Measurements from ENCODE around the gene BGN. TPM values are rescaled to one million over a fixed set of nuclear protein-coding genes. Genes with fewer than 3 reads are reported as not detected.

BGN gene
- total and polyA plus RNA-seq, 2 experiments from 2014 or later: 0.87 to 1.8 TPM

Other genes starting within 250 kb of the BGN start
- 0.78 and 0.83 TPM in 2 replicates for gene PNMA6F, start 173.2 kb upstream of the BGN start, total RNA-seq (2014; rRNA removed; shearing (Covaris generic))
- gene PNMA6F, start 173.2 kb upstream of the BGN start, polyA plus RNA-seq (2016; fragmentation: Nextera tagmentation; extraction: Ambion mirVana): 0.06 and 0.09 TPM in 2 replicates
- gene ZNF275, start 160.8 kb upstream of the BGN start, total RNA-seq (2014; rRNA removed; shearing (Covaris generic)): 12.3 and 13.0 TPM in 2 replicates
- 3.2 TPM in 2 replicates for gene ZNF275, start 160.8 kb upstream of the BGN start, polyA plus RNA-seq (2016; fragmentation: Nextera tagmentation; extraction: Ambion mirVana)
- gene PNMA6E, start 93.6 kb upstream of the BGN start, total RNA-seq (2014; rRNA removed; shearing (Covaris generic)): not detected in 2 replicates
- not detected in 2 replicates for gene PNMA6E, start 93.6 kb upstream of the BGN start, polyA plus RNA-seq (2016; fragmentation: Nextera tagmentation; extraction: Ambion mirVana)
- gene ZFP92, start 83.5 kb upstream of the BGN start, total RNA-seq (2014; rRNA removed; shearing (Covaris generic)): 0.27 and 0.52 TPM in 2 replicates
- 0.05 TPM in 2 replicates for gene ZFP92, start 83.5 kb upstream of the BGN start, polyA plus RNA-seq (2016; fragmentation: Nextera tagmentation; extraction: Ambion mirVana)
- 1.7 and 4.6 TPM in 2 replicates for gene TREX2, start 48.9 kb upstream of the BGN start, total RNA-seq (2014; rRNA removed; shearing (Covaris generic))
- gene TREX2, start 48.9 kb upstream of the BGN start, polyA plus RNA-seq (2016; fragmentation: Nextera tagmentation; extraction: Ambion mirVana): 0.28 and 0.81 TPM in 2 replicates
- 48.8 and 59.8 TPM in 2 replicates for gene HAUS7, start 24.4 kb upstream of the BGN start, total RNA-seq (2014; rRNA removed; shearing (Covaris generic))
- gene HAUS7, start 24.4 kb upstream of the BGN start, polyA plus RNA-seq (2016; fragmentation: Nextera tagmentation; extraction: Ambion mirVana): 77.9 and 78.8 TPM in 2 replicates
- gene ATP2B3, start 22.7 kb downstream of the BGN start, total RNA-seq (2014; rRNA removed; shearing (Covaris generic)): 0.17 and 0.54 TPM in 2 replicates
- 0.09 TPM in 1 of 2 replicates, not detected in the other for gene ATP2B3, start 22.7 kb downstream of the BGN start, polyA plus RNA-seq (2016; fragmentation: Nextera tagmentation; extraction: Ambion mirVana)
- 18.3 and 30.2 TPM in 2 replicates for gene CCNQ, start 104.2 kb downstream of the BGN start, total RNA-seq (2014; rRNA removed; shearing (Covaris generic))
- 19.4 and 23.9 TPM in 2 replicates for gene CCNQ, start 104.2 kb downstream of the BGN start, polyA plus RNA-seq (2016; fragmentation: Nextera tagmentation; extraction: Ambion mirVana)
- 3.4 and 3.9 TPM in 2 replicates for gene DUSP9, start 152.2 kb downstream of the BGN start, total RNA-seq (2014; rRNA removed; shearing (Covaris generic))
- 0.54 and 0.71 TPM in 2 replicates for gene DUSP9, start 152.2 kb downstream of the BGN start, polyA plus RNA-seq (2016; fragmentation: Nextera tagmentation; extraction: Ambion mirVana)
- gene PNCK, start 178.8 kb downstream of the BGN start, total RNA-seq (2014; rRNA removed; shearing (Covaris generic)): 5.4 and 11.9 TPM in 2 replicates
- 3.0 and 3.5 TPM in 2 replicates for gene PNCK, start 178.8 kb downstream of the BGN start, polyA plus RNA-seq (2016; fragmentation: Nextera tagmentation; extraction: Ambion mirVana)
- gene SLC6A8, start 192.9 kb downstream of the BGN start, total RNA-seq (2014; rRNA removed; shearing (Covaris generic)): 61.9 and 68.6 TPM in 2 replicates
- gene SLC6A8, start 192.9 kb downstream of the BGN start, polyA plus RNA-seq (2016; fragmentation: Nextera tagmentation; extraction: Ambion mirVana): 19.5 and 22.2 TPM in 2 replicates
- gene BCAP31, start 229.4 kb downstream of the BGN start, total RNA-seq (2014; rRNA removed; shearing (Covaris generic)): 85.0 and 104 TPM in 2 replicates
- 136 and 145 TPM in 2 replicates for gene BCAP31, start 229.4 kb downstream of the BGN start, polyA plus RNA-seq (2016; fragmentation: Nextera tagmentation; extraction: Ambion mirVana)
- gene ABCD1, start 229.9 kb downstream of the BGN start, total RNA-seq (2014; rRNA removed; shearing (Covaris generic)): 4.0 and 8.9 TPM in 2 replicates
- gene ABCD1, start 229.9 kb downstream of the BGN start, polyA plus RNA-seq (2016; fragmentation: Nextera tagmentation; extraction: Ambion mirVana): 2.4 and 2.9 TPM in 2 replicates

Measured in GM23338 (cell line).